Right lobe of liver (tissue), 6 donors: Measurements from ENCODE around the gene PAK5. TPM values are rescaled to one million over a fixed set of nuclear protein-coding genes. Genes with fewer than 3 reads are reported as not detected.

ENCODE experiments used
- ATAC-seq, 4 donors: fragments of 200-7000 bp; cut with Tn5 transposase; one replicate each; pipeline ENCODE4 v1.9.1; 2020; ENCODE audit warnings: mild to moderate bottlenecking in 4 of 4, moderate library complexity in 4 of 4
- DNase-seq, 3 donors: peaks; one replicate each; pipeline ENCODE4 v3.0.0-alpha.2; 2020
- H3K27ac ChIP-seq, 3 donors: fragments of 200-600 bp; one replicate each; pipeline ENCODE4 v1.8.0; 2022
- H3K27me3 ChIP-seq, 2 donors: fragments of 200-600 bp; one replicate each; pipeline ENCODE4 v1.8.0; 2022
- H3K36me3 ChIP-seq, 4 donors: fragments of 200-600 bp; sonication (generic) in 1 of 4; one replicate each; pipeline versions ENCODE4 v1.5.1 to v1.8.0; 2017 to 2022; ENCODE audit warnings: control low read depth in 1 of 4
- H3K4me1 ChIP-seq, 4 donors: fragments of 200-600 bp; sonication (generic) in 1 of 4; one replicate each; pipeline versions ENCODE4 v1.5.1 to v1.8.0; 2017 to 2022; ENCODE audit warnings: control low read depth in 1 of 4
- H3K4me3 ChIP-seq, 3 donors: fragments of 200-600 bp; one replicate each; pipeline ENCODE4 v1.8.0; 2022
- H3K9me3 ChIP-seq, 4 donors: fragments of 200-600 bp; sonication (generic) in 1 of 4; one replicate each; pipeline versions ENCODE4 v1.5.1 to v1.8.0; 2017 to 2022; ENCODE audit warnings: control low read depth in 1 of 4
- POLR2A ChIP-seq: fragments of 450-650 bp; IDR thresholded peaks from one replicate; pipeline ENCODE4 v1.6.1; 2017; ENCODE audit warnings: antibody characterized with exemption, mild to moderate bottlenecking
- WGBS: methylation state at CpG from one replicate; pipeline ENCODE4 v1.1.6; 2018; ENCODE audit warnings: low coverage, low lambda C conversion rate; ENCODE audit not compliant: insufficient coverage; ENCODE audit errors: missing lambda C conversion rate; 5-methylcytosine and 5-hydroxymethylcytosine counted together
- intact Hi-C, 2 donors: fragments of 100-400 bp; cut with DNase I; formaldehyde crosslinking; loops; one replicate each; pipeline versions ENCODE4 v1.11.2 to v1.14.1; 2022
- total RNA-seq, 6 experiments: library from RNA; depleted of rRNA in 2 of 6; stranded (reverse); fragments of >200 nt in 2 of 6; fragmentation: NEBNext Ultra II Directional in 3 of 6; extraction: Animal tissue kit (Norgen Biotek cat#: 25700) in 3 of 6; gene quantifications; one replicate each; pipeline versions ENCODE4 v1.1.0 to v1.2.4, GENCODE V29; 2016 to 2023
- TF ChIP-seq, protein P1 (sequence below), 4 donors: fragments of 200-600 bp in 3 of 4; fragments of 450-650 bp in 1 of 4; IDR thresholded peaks; one replicate each; pipeline versions ENCODE4 v1.5.1 to v1.8.0; 2016 to 2022; ENCODE audit warnings: antibody characterized with exemption in 4 of 4, mild to moderate bottlenecking in 2 of 4
- donor health status: DM: no; HTN: yes; CAD: no.
- donor health status: DM: no; HTN: no; CAD: no.
- donor health status: DM: no; HTN: no; CAD: no.
- donor health status: DM: no; HTN: yes; CAD: no.
- donor health status: DM: no; HTN: yes; CAD: no.

The PAK5 gene
- total RNA-seq, 6 experiments from 2014 or later = 0.05 to 0.07 TPM; not detected in 4

DNA sequence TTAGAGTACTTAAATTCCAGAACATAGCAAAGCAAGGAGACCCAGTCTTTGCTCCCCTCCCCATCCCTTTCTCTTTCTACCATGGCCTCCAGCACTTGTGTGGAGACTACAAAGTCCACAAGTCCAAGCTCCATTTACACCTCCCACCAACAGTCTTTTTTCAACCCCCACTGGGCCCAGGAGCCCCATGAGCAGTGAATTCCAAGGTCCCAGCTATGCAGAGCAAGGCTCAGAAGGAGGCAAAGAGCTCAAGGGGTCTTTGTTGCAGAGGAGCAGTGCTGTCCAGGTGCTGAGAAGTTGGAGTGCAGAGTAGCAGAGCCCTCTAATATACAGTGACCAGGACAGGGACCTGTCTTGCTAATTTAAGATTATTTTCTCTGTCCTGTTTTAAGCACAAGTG is 9.0 kb downstream of the PAK5 start:
- H3K9me3 ChIP-seq = no peaks in the 10 kb centered on the region
- H3K36me3 ChIP-seq = no peaks in the 10 kb centered on the region
- no peaks in the 10 kb centered on the region for H3K27me3 ChIP-seq
- TF ChIP-seq POLR2A = no peak
- TF ChIP-seq, protein P1, sequence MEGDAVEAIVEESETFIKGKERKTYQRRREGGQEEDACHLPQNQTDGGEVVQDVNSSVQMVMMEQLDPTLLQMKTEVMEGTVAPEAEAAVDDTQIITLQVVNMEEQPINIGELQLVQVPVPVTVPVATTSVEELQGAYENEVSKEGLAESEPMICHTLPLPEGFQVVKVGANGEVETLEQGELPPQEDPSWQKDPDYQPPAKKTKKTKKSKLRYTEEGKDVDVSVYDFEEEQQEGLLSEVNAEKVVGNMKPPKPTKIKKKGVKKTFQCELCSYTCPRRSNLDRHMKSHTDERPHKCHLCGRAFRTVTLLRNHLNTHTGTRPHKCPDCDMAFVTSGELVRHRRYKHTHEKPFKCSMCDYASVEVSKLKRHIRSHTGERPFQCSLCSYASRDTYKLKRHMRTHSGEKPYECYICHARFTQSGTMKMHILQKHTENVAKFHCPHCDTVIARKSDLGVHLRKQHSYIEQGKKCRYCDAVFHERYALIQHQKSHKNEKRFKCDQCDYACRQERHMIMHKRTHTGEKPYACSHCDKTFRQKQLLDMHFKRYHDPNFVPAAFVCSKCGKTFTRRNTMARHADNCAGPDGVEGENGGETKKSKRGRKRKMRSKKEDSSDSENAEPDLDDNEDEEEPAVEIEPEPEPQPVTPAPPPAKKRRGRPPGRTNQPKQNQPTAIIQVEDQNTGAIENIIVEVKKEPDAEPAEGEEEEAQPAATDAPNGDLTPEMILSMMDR (IDR thresholded peaks at IDR 0.05) = no peak
- ATAC-seq (no peak), DNase-seq (no peak)
- intact Hi-C loops = no loop called here
- H3K4me3 ChIP-seq = no peak overlapping the region
- H3K4me1 ChIP-seq = peaks cover 0 to 2% (median 0%) of the 10 kb centered on the region in 4 donors
- no peak overlapping the region for H3K27ac ChIP-seq

DNA sequence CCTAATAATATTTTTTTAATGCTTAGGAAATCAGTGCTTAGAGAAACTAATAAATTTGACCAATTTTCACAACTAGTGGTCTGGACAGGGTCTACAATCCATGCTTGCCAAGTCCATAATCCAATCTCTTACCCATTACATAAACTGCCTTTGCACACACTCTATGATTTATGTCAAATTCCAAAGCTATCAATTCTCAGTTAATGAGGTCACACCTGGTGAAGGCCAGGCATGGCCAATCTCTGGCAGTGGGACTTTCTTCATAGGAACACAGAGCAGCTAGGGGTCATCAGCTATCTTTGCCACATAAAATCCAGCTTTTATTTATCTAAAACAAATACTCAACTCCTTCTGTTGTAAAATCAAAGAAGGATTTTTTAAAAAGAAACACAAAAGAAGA is 21.2 kb downstream of the PAK5 start:
- Histone ChIP-seq H3K27me3 (no peaks in the 10 kb centered on the region), H3K4me3 (no peak overlapping the region), H3K4me1 (no peaks in the 10 kb centered on the region), H3K27ac (no peak overlapping the region), H3K36me3 (no peaks in the 10 kb centered on the region), H3K9me3 (no peaks in the 10 kb centered on the region)
- intact Hi-C loops = no loop called here
- TF ChIP-seq, protein P1 (IDR thresholded peaks at IDR 0.05) = no peak
- no peak for TF ChIP-seq POLR2A
- DNase-seq (no peak), ATAC-seq (no peak)

DNA sequence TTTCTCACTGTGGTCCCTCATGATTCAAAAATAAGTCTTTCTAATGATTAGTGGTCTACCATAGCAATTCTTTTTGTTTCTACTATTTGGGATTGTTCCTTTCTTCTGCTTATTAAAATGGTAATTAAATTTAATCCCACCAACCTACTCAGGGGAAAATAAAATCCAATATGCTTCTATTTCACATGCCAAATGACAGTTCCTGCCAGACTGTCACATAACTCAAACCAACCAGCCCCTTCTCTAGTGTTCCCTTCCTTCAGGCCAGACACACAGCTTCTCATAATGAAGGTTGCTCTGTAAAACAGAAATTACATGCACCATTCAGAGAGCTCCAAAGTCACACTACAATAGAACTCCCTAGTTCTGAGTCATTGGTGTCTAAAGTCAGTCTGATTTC is 23.2 kb downstream of the PAK5 start:
- ATAC-seq (no peak), DNase-seq (no peak)
- Histone ChIP-seq H3K36me3 (no peaks in the 10 kb centered on the region), H3K9me3 (no peaks in the 10 kb centered on the region), H3K4me1 (no peaks in the 10 kb centered on the region), H3K4me3 (no peak overlapping the region), H3K27ac (no peak overlapping the region), H3K27me3 (no peaks in the 10 kb centered on the region)
- intact Hi-C loops = no loop called here
- TF ChIP-seq, protein P1 (IDR thresholded peaks at IDR 0.05) = no peak
- TF ChIP-seq POLR2A = no peak

DNA sequence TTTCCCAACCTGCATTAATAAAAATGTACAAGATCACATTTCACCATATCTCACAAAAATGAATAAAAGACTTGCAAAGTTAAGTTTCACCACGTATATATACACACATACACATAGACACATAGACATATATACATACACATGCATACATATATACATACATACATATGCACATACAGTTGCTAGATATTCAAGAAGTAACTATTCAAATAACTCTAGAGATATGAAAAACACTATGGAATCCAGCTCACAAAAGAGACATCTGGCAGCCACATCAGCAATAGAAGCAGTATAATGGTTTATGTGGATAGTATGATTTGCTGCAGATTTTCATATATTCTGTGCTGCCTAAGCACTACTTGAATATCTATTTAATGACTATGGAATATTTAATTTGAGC is 28.1 kb downstream of the PAK5 start:
- TF ChIP-seq POLR2A = no peak
- TF ChIP-seq, protein P1 (IDR thresholded peaks at IDR 0.05) = no peak
- Histone ChIP-seq H3K27ac (no peak overlapping the region), H3K36me3 (no peaks in the 10 kb centered on the region), H3K4me3 (no peak overlapping the region), H3K9me3 (no peaks in the 10 kb centered on the region), H3K27me3 (no peaks in the 10 kb centered on the region), H3K4me1 (no peaks in the 10 kb centered on the region)
- ATAC-seq (no peak), DNase-seq (no peak)
- intact Hi-C loops = no loop called here
- WGBS = 24% methylated on average over 1 of the region's 1 CpG

DNA sequence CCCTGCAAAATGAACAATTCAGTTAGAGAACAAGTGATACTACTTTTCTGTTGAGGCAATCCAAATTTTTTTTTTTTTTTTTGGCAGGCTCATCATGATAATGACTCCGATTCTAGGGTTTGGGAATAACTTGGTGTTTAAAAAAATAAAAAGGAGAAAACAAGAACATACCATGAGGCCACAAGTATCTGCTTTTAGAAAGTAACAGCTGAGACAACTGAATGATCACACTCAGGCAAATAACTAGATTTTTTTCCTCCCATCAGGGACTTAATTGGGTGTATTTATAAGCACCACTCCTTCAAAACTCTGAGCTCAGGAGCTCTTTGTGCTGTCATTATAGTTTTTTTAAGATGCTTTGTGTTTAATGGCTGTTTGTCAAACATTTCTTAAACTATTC is 29.6 kb downstream of the PAK5 start:
- H3K27ac ChIP-seq = no peak overlapping the region
- H3K36me3 ChIP-seq = no peaks in the 10 kb centered on the region
- no peak overlapping the region for H3K4me3 ChIP-seq
- no peaks in the 10 kb centered on the region for H3K27me3 ChIP-seq
- TF ChIP-seq, protein P1 (IDR thresholded peaks at IDR 0.05) = no peak
- no peak for TF ChIP-seq POLR2A
- H3K4me1 ChIP-seq = no peaks in the 10 kb centered on the region
- H3K9me3 ChIP-seq = no peaks in the 10 kb centered on the region
- ATAC-seq = no peak
- intact Hi-C loops = no loop called here
- WGBS = 33% methylated on average over 1 of the region's 1 CpG
- DNase-seq = no peak
